SK-N-MC (cell line): Measurements from ENCODE around the gene ERCC6L.

Source experiments
- EZH2 ChIP-seq: fragments of 200-600 bp; sonication (generic); IDR thresholded peaks from one replicate; pipeline ENCODE4 v1.6.1; 2017; ENCODE audit warnings: antibody characterized with exemption
- FOXP2 ChIP-seq: optimal IDR thresholded peaks from 2 replicates; pipeline ENCODE3; 2011; ENCODE audit warnings: mild to moderate bottlenecking, moderate library complexity; ENCODE audit not compliant: insufficient read depth; ENCODE audit errors: extremely low read length, control extremely low read depth
- POLR2AphosphoS5 ChIP-seq: IDR thresholded peaks from 2 replicates; pipeline ENCODE4 v1.6.1; 2012; ENCODE audit warnings: mild to moderate bottlenecking, low read depth, low read length, borderline replicate concordance

DNA sequence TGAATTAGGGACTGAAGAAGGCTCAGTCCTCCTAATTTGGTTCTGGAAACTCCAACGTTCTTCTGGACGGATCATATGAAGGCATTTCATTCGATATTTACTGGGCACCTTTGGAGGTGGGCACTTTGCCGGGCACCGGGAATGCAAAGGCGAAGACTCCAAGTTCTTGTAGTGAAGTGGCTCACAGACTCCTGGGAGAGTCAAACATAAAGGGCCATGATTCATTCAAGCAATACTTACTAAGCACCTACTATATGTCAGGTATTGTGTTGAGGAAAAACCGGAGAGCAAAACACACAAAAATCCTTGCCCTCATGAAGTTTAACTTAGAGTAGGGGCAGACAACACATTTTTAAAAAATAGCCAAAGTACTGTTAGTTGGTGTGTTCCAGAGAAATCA is 17.0 kb upstream of the ERCC6L start:
- TF ChIP-seq EZH2, result no peak
- no peak for TF ChIP-seq POLR2AphosphoS5
- TF ChIP-seq FOXP2, result no peak
